ENCODE data around the gene SFT2D1. TPM values are rescaled to one million over a fixed set of nuclear protein-coding genes. Genes with fewer than 3 reads are reported as not detected.

The SFT2D1 gene
- total RNA-seq, 4 donors from 2014 or later: 7.6 to 55.6 (median 39.7) TPM

GRCh38 chr6:166275714-166276166, 66.6 kb downstream of the SFT2D1 start:
- no peak for TF ChIP-seq EP300 (IDR thresholded peaks at IDR 0.05; ENCODE audit: low read depth)
- TF ChIP-seq CTCF (IDR thresholded peaks at IDR 0.05): peak; percentile 92 to 99 (median 98)
- Histone ChIP-seq H3K27me3 (peaks cover 21% of the 10 kb centered on the region), H3K36me3 (no peaks in the 10 kb centered on the region), H3K9me3 (no peaks in the 10 kb centered on the region), H3K4me1 (peaks cover 0 to 8% (median 0%) of the 10 kb centered on the region in 4 donors), H3K27ac (no peak overlapping the region), H3K4me3 (no peak overlapping the region)
- DNase-seq: peak; percentile 78
- intact Hi-C loops (cut with DNase I; ENCODE audit: low total_unique reads) (loop anchor here (1.0 kb wide), 1 partner anchor 125 kb away; no protein-coding TSS in a partner anchor), in situ Hi-C loops (cut with MboI; ENCODE audit: low pct_ligation_motif_present in 1 of 4, low pct_unique_long_range_greater_than_20kb in 1 of 4, low sequenced_read_pairs in 3 of 4) (loop anchor here in 3 of 4 donors (5.0 to 10.0 kb wide), 3 partner anchors 119 to 129 kb away; no protein-coding TSS in a partner anchor)
- 4 to 6% methylated on average over 3 to 21 of the region's 21 CpGs for WGBS, 2 donors (ENCODE audit: low coverage in 1 of 2)

- intact Hi-C loops (cut with DNase I; ENCODE audit: low total_unique reads) (loop anchor here (5.0 kb wide), 1 partner anchor 1032 kb away; no protein-coding TSS in a partner anchor), in situ Hi-C loops (cut with MboI; ENCODE audit: low pct_ligation_motif_present in 1 of 4, low pct_unique_long_range_greater_than_20kb in 1 of 4, low sequenced_read_pairs in 3 of 4) (loop anchor here (5.0 to 10.0 kb wide), 3 partner anchors 120 to 130 kb away; no protein-coding TSS in a partner anchor)
- 69% methylated on average over 10 of the region's 13 CpGs; no CpG with 5 or more reads in 1 of the 2 donors for WGBS, 2 donors (ENCODE audit: low coverage in 1 of 2)
Observed at GRCh38 chr6:166274739-166275370, 67.5 kb downstream of the SFT2D1 start.

GRCh38 chr6:166274163-166274562, 68.2 kb downstream of the SFT2D1 start:
- WGBS, 2 donors (ENCODE audit: low coverage in 1 of 2): 55 to 66% methylated on average over 4 of the region's 4 CpGs
- Histone ChIP-seq H3K27ac (no peak overlapping the region), H3K4me1 (peaks cover 0 to 8% (median 0%) of the 10 kb centered on the region in 4 donors), H3K27me3 (peaks cover 29% of the 10 kb centered on the region), H3K4me3 (no peak overlapping the region), H3K36me3 (no peaks in the 10 kb centered on the region), H3K9me3 (no peaks in the 10 kb centered on the region)
- no peak for TF ChIP-seq EP300 (IDR thresholded peaks at IDR 0.05; ENCODE audit: low read depth)
- no peak for TF ChIP-seq POLR2A (IDR thresholded peaks at IDR 0.05)
- no peak for TF ChIP-seq CTCF (IDR thresholded peaks at IDR 0.05)
- no peak for TF ChIP-seq POLR2AphosphoS5 (IDR thresholded peaks at IDR 0.05)
- DNase-seq: no peak
- in situ Hi-C loops (cut with MboI; ENCODE audit: low pct_ligation_motif_present in 1 of 4, low pct_unique_long_range_greater_than_20kb in 1 of 4, low sequenced_read_pairs in 3 of 4) (loop anchor here in 3 of 4 donors (5.0 to 10.0 kb wide), 3 partner anchors 121 to 131 kb away; no protein-coding TSS in a partner anchor), intact Hi-C loops (cut with DNase I; ENCODE audit: low total_unique reads) (loop anchor here (5.0 kb wide), 1 partner anchor 1033 kb away; no protein-coding TSS in a partner anchor)

More at GRCh38 chr6:166274739-166275370, 67.5 kb downstream of the SFT2D1 start:
- H3K9me3 ChIP-seq: no peaks in the 10 kb centered on the region
- no peak overlapping the region for H3K27ac ChIP-seq
- TF ChIP-seq EP300 (IDR thresholded peaks at IDR 0.05; ENCODE audit: low read depth): no peak
- TF ChIP-seq POLR2AphosphoS5 (IDR thresholded peaks at IDR 0.05): no peak
- TF ChIP-seq POLR2A (IDR thresholded peaks at IDR 0.05): no peak
- TF ChIP-seq CTCF (IDR thresholded peaks at IDR 0.05): no peak
- no peak overlapping the region for H3K4me3 ChIP-seq
- H3K27me3 ChIP-seq: peaks cover 25% of the 10 kb centered on the region
- DNase-seq: no peak
- H3K36me3 ChIP-seq: no peaks in the 10 kb centered on the region
- H3K4me1 ChIP-seq: peaks cover 0 to 8% (median 0%) of the 10 kb centered on the region in 4 donors

- in situ Hi-C loops (cut with MboI; ENCODE audit: low pct_ligation_motif_present in 1 of 4, low pct_unique_long_range_greater_than_20kb in 1 of 4, low sequenced_read_pairs in 3 of 4): loop anchor here in 3 of 4 donors (5.0 to 10.0 kb wide), 3 partner anchors 123 to 133 kb away; no protein-coding TSS in a partner anchor
Observed at GRCh38 chr6:166271376-166271765, 71.0 kb downstream of the SFT2D1 start.

More at GRCh38 chr6:166271376-166271765, 71.0 kb downstream of the SFT2D1 start:
- TF ChIP-seq EP300 (IDR thresholded peaks at IDR 0.05; ENCODE audit: low read depth) (no peak), CTCF (IDR thresholded peaks at IDR 0.05) (no peak), POLR2AphosphoS5 (IDR thresholded peaks at IDR 0.05) (no peak), POLR2A (IDR thresholded peaks at IDR 0.05) (no peak)
- Histone ChIP-seq H3K27ac (no peak overlapping the region), H3K9me3 (no peaks in the 10 kb centered on the region), H3K4me1 (peaks cover 0 to 8% (median 0%) of the 10 kb centered on the region in 4 donors), H3K27me3 (peaks cover 31% of the 10 kb centered on the region), H3K4me3 (no peak overlapping the region), H3K36me3 (no peaks in the 10 kb centered on the region)
- WGBS, 2 donors (ENCODE audit: low coverage in 1 of 2): 91% methylated on average over 9 of the region's 9 CpGs; no CpG with 5 or more reads in 1 of the 2 donors
- intact Hi-C loops (cut with DNase I; ENCODE audit: low total_unique reads): loop anchor here (5.0 kb wide), 1 partner anchor 1036 kb away; no protein-coding TSS in a partner anchor
- no peak for DNase-seq
